ENCODE measurements around the gene SH3PXD2A.

DNA sequence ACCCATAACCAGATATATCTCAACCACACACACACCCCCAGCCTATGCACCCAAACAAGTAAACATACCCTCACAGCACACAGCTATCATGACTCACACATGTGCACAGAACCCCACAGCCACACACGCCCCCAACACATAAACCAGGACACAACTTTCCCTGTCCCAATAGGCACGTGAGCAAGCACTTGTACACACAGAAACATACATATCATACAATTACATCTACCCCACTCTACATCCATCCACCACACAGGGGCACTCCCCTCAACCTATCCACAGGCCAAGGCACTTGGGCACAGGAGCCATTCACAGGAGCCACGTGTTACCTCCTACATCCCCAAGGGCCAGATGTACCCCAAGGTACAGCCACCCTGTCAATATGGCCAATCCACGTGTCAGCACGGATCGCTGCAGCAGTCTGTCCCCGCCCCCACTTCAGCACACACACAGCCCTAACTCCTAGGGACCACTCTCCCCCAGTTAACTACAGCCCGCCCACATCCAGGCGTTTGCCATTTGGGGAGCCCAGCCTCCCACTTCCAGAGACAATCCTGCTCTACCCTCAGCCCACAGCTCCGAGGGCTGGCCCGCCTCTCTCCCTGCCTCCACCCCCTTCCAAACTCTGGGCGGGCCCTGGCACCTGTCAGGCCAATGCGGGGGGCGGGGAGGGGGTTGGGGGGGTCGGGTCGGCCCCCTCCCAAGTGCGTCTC lies 163.5 kb downstream of the SH3PXD2A start:
- TF ChIP-seq, protein P1, sequence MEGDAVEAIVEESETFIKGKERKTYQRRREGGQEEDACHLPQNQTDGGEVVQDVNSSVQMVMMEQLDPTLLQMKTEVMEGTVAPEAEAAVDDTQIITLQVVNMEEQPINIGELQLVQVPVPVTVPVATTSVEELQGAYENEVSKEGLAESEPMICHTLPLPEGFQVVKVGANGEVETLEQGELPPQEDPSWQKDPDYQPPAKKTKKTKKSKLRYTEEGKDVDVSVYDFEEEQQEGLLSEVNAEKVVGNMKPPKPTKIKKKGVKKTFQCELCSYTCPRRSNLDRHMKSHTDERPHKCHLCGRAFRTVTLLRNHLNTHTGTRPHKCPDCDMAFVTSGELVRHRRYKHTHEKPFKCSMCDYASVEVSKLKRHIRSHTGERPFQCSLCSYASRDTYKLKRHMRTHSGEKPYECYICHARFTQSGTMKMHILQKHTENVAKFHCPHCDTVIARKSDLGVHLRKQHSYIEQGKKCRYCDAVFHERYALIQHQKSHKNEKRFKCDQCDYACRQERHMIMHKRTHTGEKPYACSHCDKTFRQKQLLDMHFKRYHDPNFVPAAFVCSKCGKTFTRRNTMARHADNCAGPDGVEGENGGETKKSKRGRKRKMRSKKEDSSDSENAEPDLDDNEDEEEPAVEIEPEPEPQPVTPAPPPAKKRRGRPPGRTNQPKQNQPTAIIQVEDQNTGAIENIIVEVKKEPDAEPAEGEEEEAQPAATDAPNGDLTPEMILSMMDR (IDR thresholded peaks at IDR 0.05) = no peak
- TF ChIP-seq EZH2 (IDR thresholded peaks at IDR 0.05; ENCODE audit: borderline replicate concordance, insufficient read depth, low read depth, low read length, poor library complexity, severe bottlenecking) = no peak
